Measurements from ENCODE around the gene PTGES.
"Not testable (repeated sequence)": the region's sequence is repeated elsewhere in the genome, so short reads cannot be mapped to it uniquely, and the experiment has no call there.

PTGES gene

GRCh38 chr9:129770741-129771140 is 17.9 kb upstream of the PTGES start:
- no peak for DNase-seq (ENCODE audit: low read depth in 2 of 2)

- no peak for DNase-seq (ENCODE audit: low read depth in 2 of 2)
Observed at GRCh38 chr9:129769669-129770068, 16.8 kb upstream of the PTGES start.

GRCh38 chr9:129768486-129768885 is 15.6 kb upstream of the PTGES start:
- DNase-seq (ENCODE audit: low read depth in 2 of 2) = no peak

- no peak for DNase-seq (ENCODE audit: low read depth in 2 of 2)
Observed at GRCh38 chr9:129765764-129766317, 13.0 kb upstream of the PTGES start.

- DNase-seq (ENCODE audit: low read depth in 2 of 2) = no peak
Observed at GRCh38 chr9:129762985-129763926, 10.4 kb upstream of the PTGES start.

- DNase-seq (ENCODE audit: low read depth in 2 of 2) = not testable (repeated sequence)
Observed at GRCh38 chr9:129762370-129762984, 9.6 kb upstream of the PTGES start.

GRCh38 chr9:129761901-129762369 is 9.1 kb upstream of the PTGES start:
- no peak for DNase-seq (ENCODE audit: low read depth in 2 of 2)

- DNase-seq (ENCODE audit: low read depth in 2 of 2) = no peak
Observed at GRCh38 chr9:129761293-129761900, 8.6 kb upstream of the PTGES start.

- not testable (repeated sequence) for DNase-seq (ENCODE audit: low read depth in 2 of 2)
Observed at GRCh38 chr9:129760784-129761183, 7.9 kb upstream of the PTGES start.

- DNase-seq (ENCODE audit: low read depth in 2 of 2) = no peak
Observed at GRCh38 chr9:129759804-129760502, 7.1 kb upstream of the PTGES start.

- DNase-seq (ENCODE audit: low read depth in 2 of 2) = no peak
Observed at GRCh38 chr9:129759319-129759718, 6.5 kb upstream of the PTGES start.

- no peak for DNase-seq (ENCODE audit: low read depth in 2 of 2)
Observed at GRCh38 chr9:129757045-129757444, 4.2 kb upstream of the PTGES start.

GRCh38 chr9:129756191-129756590 is 3.3 kb upstream of the PTGES start:
- DNase-seq (ENCODE audit: low read depth in 2 of 2) = no peak

- DNase-seq (ENCODE audit: low read depth in 2 of 2) = no peak
Observed at GRCh38 chr9:129755151-129755550, 2.3 kb upstream of the PTGES start.

- no peak for DNase-seq (ENCODE audit: low read depth in 2 of 2)
Observed at GRCh38 chr9:129751841-129752801, 721 bp downstream of the PTGES start.

- DNase-seq (ENCODE audit: low read depth in 2 of 2) = no peak
Observed at GRCh38 chr9:129750013-129750638, 2.7 kb downstream of the PTGES start.

GRCh38 chr9:129749575-129749974 is 3.3 kb downstream of the PTGES start:
- no peak for DNase-seq (ENCODE audit: low read depth in 2 of 2)

- not testable (repeated sequence) for DNase-seq (ENCODE audit: low read depth in 2 of 2)
Observed at GRCh38 chr9:129749052-129749451, 3.8 kb downstream of the PTGES start.

- DNase-seq (ENCODE audit: low read depth in 2 of 2) = no peak
Observed at GRCh38 chr9:129748249-129748648, 4.6 kb downstream of the PTGES start.
